PFSK-1 (cell line): ENCODE data around the gene ARHGEF7.

Experiments used
- FOXP2 ChIP-seq: optimal IDR thresholded peaks from 2 replicates; pipeline ENCODE3; 2011; ENCODE audit warnings: borderline replicate concordance, control low read depth, inconsistent platforms; ENCODE audit not compliant: insufficient read depth; ENCODE audit errors: extremely low read length, extremely low read depth
- POLR2AphosphoS5 ChIP-seq: IDR thresholded peaks from 2 replicates; pipeline ENCODE4 v1.6.1; 2012; ENCODE audit warnings: low read depth, mild to moderate bottlenecking, control low read depth, low read length, moderate library complexity
- SIN3A ChIP-seq: IDR thresholded peaks from 2 replicates; pipeline ENCODE4 v1.6.1; 2012; ENCODE audit warnings: mild to moderate bottlenecking, low read length, moderate library complexity, borderline replicate concordance; ENCODE audit not compliant: insufficient read depth
- TAF1 ChIP-seq: IDR thresholded peaks from 2 replicates; pipeline ENCODE4 v1.6.1; 2012; ENCODE audit warnings: low read length, control low read depth, borderline replicate concordance; ENCODE audit not compliant: insufficient read depth
- TF ChIP-seq, protein P1 (sequence below), 2 experiments: IDR thresholded peaks; 2 replicates each; pipeline versions ENCODE4 v1.6.1 to v1.8.0; 2011 to 2012; ENCODE audit warnings: low read depth in 2 of 2, low read length in 2 of 2, control low read depth in 1 of 2, inconsistent platforms in 1 of 2, mild to moderate bottlenecking in 1 of 2, moderate library complexity in 1 of 2; ENCODE audit not compliant: insufficient read depth in 1 of 2

Gene ARHGEF7

DNA sequence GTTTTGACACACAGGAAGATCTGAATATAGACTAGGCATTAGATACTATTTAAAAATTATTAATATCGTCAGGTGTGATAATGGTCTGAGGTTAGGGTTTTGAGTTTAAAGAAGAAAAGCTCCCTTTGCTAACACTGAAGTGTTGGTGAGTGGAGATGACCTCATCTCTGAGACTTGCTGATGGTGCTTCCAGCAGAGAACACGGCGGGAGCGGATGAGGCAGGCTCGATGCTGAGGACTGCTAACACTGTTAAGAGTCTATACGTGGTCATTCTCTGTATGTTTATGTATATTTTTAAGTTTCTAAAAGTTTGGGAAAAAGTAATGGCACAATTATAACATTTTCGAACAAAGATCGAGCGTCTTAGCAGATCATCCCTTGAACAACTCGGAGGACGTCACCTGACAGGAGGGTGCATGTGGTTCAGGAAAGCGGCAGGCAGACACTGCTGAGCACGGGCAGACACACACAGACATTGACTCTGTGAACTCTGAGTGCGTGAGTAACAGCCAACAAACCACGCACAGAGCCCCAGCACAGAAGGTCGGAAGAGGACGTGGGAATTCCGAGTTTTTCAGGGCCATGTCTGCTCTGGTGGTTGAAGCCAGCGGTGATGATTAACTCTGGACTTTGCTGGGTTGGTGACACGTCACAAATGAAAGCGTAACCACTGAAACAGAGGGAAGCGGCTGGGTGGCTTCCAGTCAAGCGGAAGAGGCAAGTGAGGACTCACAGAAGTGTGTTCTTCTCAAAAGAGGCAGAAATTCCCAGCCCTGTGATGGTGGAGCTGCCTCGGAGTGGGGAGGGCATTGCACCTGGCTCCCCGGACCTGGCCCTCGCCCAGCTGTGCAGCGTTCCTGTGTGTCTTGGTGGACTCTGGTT is 113.4 kb downstream of the ARHGEF7 start:
- TF ChIP-seq TAF1 (no peak), SIN3A (no peak), FOXP2 (no peak), POLR2AphosphoS5 (no peak)

- TF ChIP-seq POLR2AphosphoS5 (no peak), SIN3A (no peak), FOXP2 (no peak), TAF1 (no peak)
- TF ChIP-seq, protein P1, sequence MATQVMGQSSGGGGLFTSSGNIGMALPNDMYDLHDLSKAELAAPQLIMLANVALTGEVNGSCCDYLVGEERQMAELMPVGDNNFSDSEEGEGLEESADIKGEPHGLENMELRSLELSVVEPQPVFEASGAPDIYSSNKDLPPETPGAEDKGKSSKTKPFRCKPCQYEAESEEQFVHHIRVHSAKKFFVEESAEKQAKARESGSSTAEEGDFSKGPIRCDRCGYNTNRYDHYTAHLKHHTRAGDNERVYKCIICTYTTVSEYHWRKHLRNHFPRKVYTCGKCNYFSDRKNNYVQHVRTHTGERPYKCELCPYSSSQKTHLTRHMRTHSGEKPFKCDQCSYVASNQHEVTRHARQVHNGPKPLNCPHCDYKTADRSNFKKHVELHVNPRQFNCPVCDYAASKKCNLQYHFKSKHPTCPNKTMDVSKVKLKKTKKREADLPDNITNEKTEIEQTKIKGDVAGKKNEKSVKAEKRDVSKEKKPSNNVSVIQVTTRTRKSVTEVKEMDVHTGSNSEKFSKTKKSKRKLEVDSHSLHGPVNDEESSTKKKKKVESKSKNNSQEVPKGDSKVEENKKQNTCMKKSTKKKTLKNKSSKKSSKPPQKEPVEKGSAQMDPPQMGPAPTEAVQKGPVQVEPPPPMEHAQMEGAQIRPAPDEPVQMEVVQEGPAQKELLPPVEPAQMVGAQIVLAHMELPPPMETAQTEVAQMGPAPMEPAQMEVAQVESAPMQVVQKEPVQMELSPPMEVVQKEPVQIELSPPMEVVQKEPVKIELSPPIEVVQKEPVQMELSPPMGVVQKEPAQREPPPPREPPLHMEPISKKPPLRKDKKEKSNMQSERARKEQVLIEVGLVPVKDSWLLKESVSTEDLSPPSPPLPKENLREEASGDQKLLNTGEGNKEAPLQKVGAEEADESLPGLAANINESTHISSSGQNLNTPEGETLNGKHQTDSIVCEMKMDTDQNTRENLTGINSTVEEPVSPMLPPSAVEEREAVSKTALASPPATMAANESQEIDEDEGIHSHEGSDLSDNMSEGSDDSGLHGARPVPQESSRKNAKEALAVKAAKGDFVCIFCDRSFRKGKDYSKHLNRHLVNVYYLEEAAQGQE (IDR thresholded peaks at IDR 0.05; ENCODE audit: insufficient read depth in 1 of 2, low read depth in 2 of 2, low read length in 2 of 2), result no peak
These were observed 115.3 kb downstream of the ARHGEF7 start for GRCh38 chr13:111230385-111230930.

DNA sequence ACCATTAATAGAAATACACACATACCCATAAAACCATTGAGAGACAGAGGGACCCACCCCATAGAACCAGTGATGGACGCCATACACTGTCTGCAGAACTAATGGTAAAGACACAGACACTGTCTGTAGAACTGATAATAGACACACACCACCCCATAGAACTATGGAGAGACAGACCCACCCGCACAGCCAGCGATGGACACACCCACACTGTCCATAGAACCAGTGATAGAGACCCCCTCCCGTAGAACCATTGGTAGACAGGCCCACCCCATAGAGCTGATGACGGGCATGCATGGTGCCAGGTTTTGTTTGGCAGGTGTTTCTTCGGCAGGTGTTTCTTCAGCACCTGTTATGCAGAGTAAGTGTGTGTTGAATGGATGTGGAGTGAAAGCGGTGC is 117.1 kb downstream of the ARHGEF7 start:
- TF ChIP-seq FOXP2, result no peak
- TF ChIP-seq, protein P1 (IDR thresholded peaks at IDR 0.05; ENCODE audit: insufficient read depth in 1 of 2, low read depth in 2 of 2, low read length in 2 of 2), result no peak
- no peak for TF ChIP-seq TAF1
- TF ChIP-seq POLR2AphosphoS5, result no peak
- TF ChIP-seq SIN3A, result no peak

DNA sequence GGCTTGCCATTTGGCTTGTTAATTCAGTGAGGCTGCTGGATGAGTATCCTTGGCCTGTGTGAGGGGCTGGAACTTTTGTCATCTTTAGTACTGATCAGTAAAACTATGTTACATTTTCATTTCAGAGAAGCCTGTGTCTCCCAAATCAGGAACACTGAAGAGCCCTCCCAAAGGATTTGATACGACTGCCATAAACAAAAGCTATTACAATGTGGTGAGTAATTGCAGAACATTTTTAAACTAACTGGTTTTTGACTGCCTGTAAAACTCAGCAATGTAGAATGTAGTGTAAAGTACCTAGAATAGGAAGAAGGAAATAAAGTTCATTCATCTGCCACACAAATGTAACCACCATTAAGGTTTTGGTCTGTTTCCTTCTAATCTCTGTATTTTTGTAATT is 118.0 kb downstream of the ARHGEF7 start:
- TF ChIP-seq POLR2AphosphoS5 (no peak), TAF1 (no peak), SIN3A (no peak), FOXP2 (no peak)
- TF ChIP-seq, protein P1 (IDR thresholded peaks at IDR 0.05; ENCODE audit: insufficient read depth in 1 of 2, low read depth in 2 of 2, low read length in 2 of 2), result no peak

- no peak for TF ChIP-seq FOXP2
These were observed 124.9 kb downstream of the ARHGEF7 start for GRCh38 chr13:111239764-111240670.
